AG04450 (cell line): ENCODE data around the gene RFT1. TPM values are rescaled to one million over a fixed set of nuclear protein-coding genes. Genes with fewer than 3 reads are reported as not detected.

Experiments
- polyA plus RNA-seq: library from polyadenylated mRNA; depleted of rRNA; stranded (reverse); fragments of >200 nt; gene quantifications from 2 replicates; pipeline ENCODE4 v1.2.3, GENCODE V29; 2011; rRNA removed

Gene RFT1
- polyA plus RNA-seq, 1 experiment, result 26.4 TPM

Other genes with a start within 250 kb of the RFT1 start
- 10.0 and 12.5 TPM in 2 replicates for gene STIMATE, start 232.9 kb downstream of the RFT1 start, polyA plus RNA-seq
- 1.6 and 2.0 TPM in 2 replicates for gene SFMBT1, start 84.4 kb downstream of the RFT1 start, polyA plus RNA-seq
- gene PRKCD, start 30.8 kb upstream of the RFT1 start, polyA plus RNA-seq, result 13.6 and 13.7 TPM in 2 replicates
- gene TKT, start 125.6 kb upstream of the RFT1 start, polyA plus RNA-seq, result 220 and 319 TPM in 2 replicates
- 23.5 and 27.0 TPM in 2 replicates for gene DCP1A, start 217.1 kb upstream of the RFT1 start, polyA plus RNA-seq